HG03432 (cell line): ENCODE measurements around the gene IQSEC2.

Source experiments
- ATAC-seq: cut with Tn5 transposase; IDR thresholded peaks from one replicate; pipeline ENCODE4 v1.9.1; 2021; ENCODE audit warnings: mild to moderate bottlenecking, moderate library complexity; ENCODE audit not compliant: unreplicated experiment

The IQSEC2 gene

GRCh38 chrX:53281321-53281822, at the start of gene IQSEC2:
Gene IQSEC2, minus strand, starts transcription at chrX:53281584.
- no peak for ATAC-seq

DNA sequence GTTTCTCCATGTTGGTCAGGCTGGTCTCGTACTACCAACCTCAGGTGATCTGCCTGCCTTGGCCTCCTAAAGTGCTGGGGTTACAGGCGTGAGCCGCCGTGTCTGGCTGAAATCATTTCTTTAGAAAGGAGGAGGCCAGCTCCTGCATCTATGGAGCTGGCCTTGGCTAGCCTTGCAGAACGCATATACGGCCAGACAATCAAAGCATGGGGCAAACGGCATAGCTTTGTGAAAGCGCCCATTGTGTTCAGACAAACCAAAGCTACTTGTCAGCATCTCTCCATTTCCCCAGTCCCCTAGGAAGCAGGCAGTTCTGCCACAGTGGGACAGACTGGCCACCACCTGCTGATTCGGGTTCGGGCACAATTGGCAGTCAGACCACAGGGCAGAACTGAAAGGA, 48.9 kb upstream of the IQSEC2 start:
- ATAC-seq = no peak

GRCh38 chrX:53324803-53325202, 43.4 kb upstream of the IQSEC2 start:
- no peak for ATAC-seq

DNA sequence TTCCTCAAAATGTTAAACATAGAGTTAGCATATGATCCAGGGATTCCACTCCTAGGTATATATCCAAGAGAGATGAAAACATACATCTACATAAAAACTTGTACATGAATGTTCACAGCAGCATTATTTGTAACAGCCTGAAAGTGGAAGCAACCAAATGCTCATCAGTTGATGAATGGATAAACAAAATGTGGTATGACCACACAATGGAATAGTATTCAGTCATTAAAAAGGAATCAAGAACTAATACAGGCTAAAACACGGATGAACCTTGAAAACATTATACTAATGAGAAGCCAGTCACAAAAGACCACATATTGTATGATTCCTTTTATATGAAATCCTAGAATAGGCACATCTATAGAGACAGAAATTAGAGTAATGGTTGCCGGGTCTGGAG, 42.7 kb upstream of the IQSEC2 start:
- no peak for ATAC-seq

GRCh38 chrX:53323196-53323595, 41.8 kb upstream of the IQSEC2 start:
- no peak for ATAC-seq

GRCh38 chrX:53321943-53322497, 40.6 kb upstream of the IQSEC2 start:
- no peak for ATAC-seq

GRCh38 chrX:53321230-53321942, 40.0 kb upstream of the IQSEC2 start:
- no peak for ATAC-seq

GRCh38 chrX:53320543-53321229, 39.3 kb upstream of the IQSEC2 start:
- ATAC-seq = no peak

GRCh38 chrX:53319614-53320542, 38.5 kb upstream of the IQSEC2 start:
- no peak for ATAC-seq

GRCh38 chrX:53318766-53319353, 37.5 kb upstream of the IQSEC2 start:
- no peak for ATAC-seq

DNA sequence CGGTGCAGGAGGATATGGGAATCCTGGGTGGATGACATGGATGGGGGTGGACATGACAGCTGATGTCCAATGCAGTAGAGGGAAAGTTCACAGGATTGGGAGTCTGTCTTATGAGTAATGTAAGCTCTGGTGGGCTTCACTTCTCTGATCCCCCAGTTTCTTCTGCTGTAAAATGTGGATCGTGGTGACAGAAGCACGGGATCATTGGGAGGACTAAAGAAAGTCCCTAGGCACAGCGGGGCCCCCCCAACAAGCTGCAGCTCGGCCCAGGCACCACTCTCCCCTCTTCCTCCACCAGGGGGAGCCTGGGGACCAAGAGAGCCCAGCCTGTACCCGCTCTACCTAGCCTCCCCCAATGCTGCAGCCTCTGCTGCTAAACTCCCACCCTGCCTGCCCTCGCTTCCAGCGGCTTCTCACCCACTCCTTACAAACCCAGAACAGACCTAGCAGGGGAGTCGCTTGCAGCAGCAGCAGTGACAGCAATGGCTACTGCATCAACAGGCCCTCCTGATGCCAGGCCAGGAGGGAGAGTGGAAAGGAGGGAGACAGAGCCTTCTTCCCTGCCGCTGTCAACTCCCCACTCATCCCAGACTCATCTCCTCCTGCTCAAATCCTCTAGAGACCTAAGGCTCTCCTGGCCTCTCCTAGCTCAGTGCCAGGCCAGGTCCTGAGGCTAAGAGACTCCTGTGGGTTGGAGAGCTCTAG, 36.1 kb upstream of the IQSEC2 start:
- ATAC-seq = no peak

GRCh38 chrX:53316860-53317237, 35.5 kb upstream of the IQSEC2 start:
- ATAC-seq = no peak

- no peak for ATAC-seq
These were observed 34.9 kb upstream of the IQSEC2 start for GRCh38 chrX:53316111-53316859.

GRCh38 chrX:53313728-53314105, 32.3 kb upstream of the IQSEC2 start:
- ATAC-seq = no peak

DNA sequence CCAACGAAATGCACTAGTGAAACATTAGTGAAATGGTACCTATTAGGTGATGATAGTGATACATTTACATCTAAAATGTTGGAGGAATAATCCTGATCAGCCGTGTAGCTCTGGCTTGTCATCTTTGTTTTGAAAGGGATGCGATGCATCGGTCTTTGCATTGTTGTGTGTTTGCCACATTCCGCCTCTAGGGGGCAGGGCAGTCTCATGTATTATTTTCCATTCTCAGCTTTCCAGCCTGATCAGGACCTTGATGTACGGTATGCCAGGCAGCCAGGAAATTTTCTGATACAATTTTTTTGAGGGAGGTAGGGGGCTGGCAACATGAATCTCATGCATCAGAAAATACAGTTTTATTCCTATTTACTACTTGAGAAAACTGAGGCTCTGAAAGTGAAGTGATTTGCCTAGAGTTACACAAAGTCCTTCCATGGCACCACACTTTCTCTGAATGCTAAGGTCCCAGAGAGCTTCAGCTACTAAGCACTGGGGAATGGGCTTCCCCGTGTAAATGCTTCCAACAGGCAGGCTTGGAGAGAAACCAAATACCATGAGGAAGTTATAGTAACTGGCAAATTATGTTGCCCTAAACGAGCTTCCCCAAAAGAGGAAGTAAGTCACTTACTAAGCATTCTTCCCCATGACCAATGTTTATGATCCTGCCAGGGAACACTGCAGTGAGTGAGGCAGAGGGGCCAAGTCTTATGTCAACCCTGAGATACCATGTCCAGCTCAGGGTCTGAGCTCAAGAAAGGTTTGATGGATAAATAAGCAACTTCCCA, 31.8 kb upstream of the IQSEC2 start:
- no peak for ATAC-seq

DNA sequence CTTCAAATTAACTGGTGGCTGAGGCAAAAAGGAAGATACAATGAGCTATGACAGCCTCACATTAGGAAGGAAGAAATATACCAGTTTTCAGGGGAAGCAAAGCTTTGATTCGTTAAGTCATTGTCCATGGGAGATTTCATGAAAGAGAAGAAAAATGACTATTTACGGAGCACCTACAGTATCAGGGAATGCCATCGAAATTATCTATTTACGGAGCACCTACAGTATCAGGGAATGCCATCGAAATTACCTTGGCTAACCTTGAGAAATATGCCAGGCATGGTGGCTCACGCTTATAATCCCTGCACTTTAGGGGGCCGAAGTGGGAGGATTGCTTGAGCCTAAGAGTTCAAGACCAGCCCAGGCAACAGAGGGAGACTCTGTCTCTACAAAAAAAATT, 28.5 kb upstream of the IQSEC2 start:
- ATAC-seq = no peak

GRCh38 chrX:53308836-53309235, 27.5 kb upstream of the IQSEC2 start:
- no peak for ATAC-seq
